Measurements from ENCODE around the gene ZNF366. TPM values are rescaled to one million over a fixed set of nuclear protein-coding genes. Genes with fewer than 3 reads are reported as not detected.
"Not testable (repeated sequence)": the region's sequence is repeated elsewhere in the genome, so short reads cannot be mapped to it uniquely, and the experiment has no call there.

ZNF366 gene
- total RNA-seq, 1 donor from 2014 or later: 0.82 TPM

- DNase-seq (ENCODE audit: low spot score in 2 of 2) (no peak), FAIRE-seq (no peak)
These were observed 91.4 kb downstream of the ZNF366 start for GRCh38 chr5:72415616-72416325.

- FAIRE-seq (no peak), DNase-seq (ENCODE audit: low spot score in 2 of 2) (no peak)
These were observed 94.7 kb downstream of the ZNF366 start for GRCh38 chr5:72412283-72413055.

- DNase-seq (ENCODE audit: low spot score in 2 of 2) (no peak), FAIRE-seq (no peak)
These were observed 96.4 kb downstream of the ZNF366 start for GRCh38 chr5:72410688-72411295.

GRCh38 chr5:72408603-72409002, 98.6 kb downstream of the ZNF366 start:
- no peak for DNase-seq (ENCODE audit: low spot score in 2 of 2)
- no peak for FAIRE-seq

- FAIRE-seq: no peak
- no peak for DNase-seq (ENCODE audit: low spot score in 2 of 2)
These were observed 99.1 kb downstream of the ZNF366 start for GRCh38 chr5:72408127-72408526.

DNA sequence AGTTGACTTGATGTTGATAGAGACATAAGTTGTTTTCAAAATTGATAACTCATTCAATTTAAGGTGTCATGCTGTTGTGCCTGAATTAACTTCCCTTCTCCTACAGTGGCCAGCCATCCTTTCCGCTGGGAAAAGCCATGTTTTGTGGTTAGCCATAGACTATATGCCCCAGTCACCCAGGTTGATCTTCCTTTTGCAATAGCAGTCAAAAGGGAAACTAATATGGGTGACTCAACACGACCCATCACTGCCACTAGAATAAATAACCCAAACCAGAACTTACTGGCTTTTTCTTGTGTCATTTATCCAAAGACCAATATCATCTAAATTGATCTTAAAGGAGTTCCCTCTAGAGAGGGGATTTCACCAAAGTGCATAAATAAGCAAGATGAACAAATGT, 99.7 kb downstream of the ZNF366 start:
- DNase-seq (ENCODE audit: low spot score in 2 of 2) (no peak), FAIRE-seq (no peak)

DNA sequence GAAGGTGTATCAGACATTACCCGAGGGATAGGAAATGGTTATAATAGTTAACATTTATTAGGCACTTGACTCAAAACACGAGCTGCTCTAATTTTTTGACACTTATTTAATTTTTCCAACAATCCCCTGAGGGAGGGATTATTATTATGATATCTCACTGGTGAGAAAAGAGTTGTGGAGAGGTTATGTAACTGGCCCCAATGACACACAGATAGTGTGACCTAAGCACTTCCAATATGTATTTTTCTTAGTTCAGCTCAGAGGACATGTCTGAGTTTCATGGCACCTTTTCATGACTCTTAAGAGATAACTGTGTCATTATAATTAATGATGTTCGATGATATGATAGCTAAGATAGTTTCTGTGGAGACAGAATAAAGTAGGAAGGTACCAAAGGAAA, 100.1 kb downstream of the ZNF366 start:
- DNase-seq (ENCODE audit: low spot score in 2 of 2) (no peak), FAIRE-seq (no peak)

DNA sequence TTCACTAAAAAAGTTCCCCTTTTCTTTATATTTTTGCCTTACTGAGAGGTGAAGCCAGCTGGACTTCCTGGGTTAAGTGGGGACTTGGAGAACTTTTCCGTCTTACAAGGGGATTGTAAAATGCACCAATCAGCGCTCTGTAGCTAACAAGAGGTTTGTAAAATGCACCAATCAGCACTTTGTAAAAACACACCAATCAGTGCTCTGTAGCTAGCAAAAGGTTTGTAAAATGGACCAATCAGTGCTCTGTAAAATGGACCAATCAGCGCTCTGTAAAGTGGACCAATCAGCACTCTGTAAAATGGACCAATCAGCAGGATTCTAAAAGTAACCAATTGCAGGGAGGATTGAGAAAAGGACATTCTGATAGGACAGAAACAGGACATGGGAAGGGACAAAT, 102.4 kb downstream of the ZNF366 start:
- FAIRE-seq; DNase-seq (ENCODE audit: low spot score in 2 of 2): not testable (repeated sequence)

GRCh38 chr5:72402959-72403628, 104.1 kb downstream of the ZNF366 start:
- no peak for FAIRE-seq
- no peak for DNase-seq (ENCODE audit: low spot score in 2 of 2)

DNA sequence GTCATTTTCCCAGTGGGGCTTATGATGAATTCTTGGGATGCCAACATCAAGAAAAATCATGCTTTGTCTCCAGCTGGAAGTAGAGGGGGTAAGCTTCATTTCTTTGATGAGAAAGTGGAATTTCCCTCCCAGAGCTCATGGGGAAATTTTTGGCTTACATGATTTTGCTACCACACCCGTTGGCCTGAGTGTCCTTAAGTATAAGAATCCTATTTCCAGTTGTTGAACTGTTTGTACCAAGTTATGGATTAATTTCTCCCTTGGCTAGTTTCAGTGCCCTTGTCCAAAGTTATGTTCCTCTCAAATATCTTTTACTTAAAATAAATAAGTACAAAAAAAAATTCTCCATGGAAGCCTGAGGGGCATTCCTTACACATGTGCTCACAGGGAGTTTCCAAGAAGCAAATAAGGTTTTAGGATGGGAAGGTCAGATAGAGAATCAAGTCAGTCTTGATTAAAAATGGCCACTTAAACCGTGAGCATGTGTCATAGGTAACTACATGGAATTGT, 104.8 kb downstream of the ZNF366 start:
- DNase-seq (ENCODE audit: low spot score in 2 of 2) (no peak), FAIRE-seq (no peak)

DNA sequence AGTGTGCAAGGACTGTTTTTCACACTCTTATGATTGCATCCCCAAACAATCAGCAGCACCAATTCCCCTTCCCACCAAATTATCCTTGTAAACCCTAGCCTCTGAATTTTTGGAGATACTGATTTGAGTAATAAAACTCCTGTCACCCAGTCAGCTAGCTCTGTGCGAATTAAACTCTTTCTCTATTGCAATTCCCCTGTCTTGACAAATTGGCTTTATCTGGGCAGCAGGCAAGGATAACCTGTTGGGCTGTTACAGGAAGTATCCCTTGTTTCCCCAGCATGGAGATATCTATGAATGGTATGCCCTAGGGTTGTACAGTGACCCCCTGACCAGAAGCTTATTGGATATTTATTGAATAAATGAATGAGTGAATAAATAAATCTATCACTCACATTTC, 106.3 kb downstream of the ZNF366 start:
- DNase-seq (ENCODE audit: low spot score in 2 of 2): no peak
- FAIRE-seq: no peak

DNA sequence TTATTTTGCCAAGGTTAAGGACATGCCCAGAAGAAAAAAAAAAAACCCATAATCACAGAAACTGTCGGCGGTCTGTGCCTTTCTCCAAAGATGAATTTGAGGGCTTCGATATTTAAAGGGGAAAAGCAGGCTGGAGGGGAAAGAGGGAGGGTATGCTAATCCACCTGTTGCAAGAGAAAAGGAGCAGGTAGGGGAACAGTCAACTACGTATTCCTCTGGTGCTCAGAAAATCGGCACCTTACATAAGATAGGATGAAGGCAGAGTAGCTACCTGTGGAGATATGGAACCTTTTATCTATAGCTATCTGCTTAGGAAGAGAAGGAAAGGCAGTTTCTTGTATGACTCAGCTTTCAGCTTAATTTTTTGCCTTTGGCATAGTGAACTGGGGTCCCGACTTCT, 109.4 kb downstream of the ZNF366 start:
- no peak for FAIRE-seq

DNA sequence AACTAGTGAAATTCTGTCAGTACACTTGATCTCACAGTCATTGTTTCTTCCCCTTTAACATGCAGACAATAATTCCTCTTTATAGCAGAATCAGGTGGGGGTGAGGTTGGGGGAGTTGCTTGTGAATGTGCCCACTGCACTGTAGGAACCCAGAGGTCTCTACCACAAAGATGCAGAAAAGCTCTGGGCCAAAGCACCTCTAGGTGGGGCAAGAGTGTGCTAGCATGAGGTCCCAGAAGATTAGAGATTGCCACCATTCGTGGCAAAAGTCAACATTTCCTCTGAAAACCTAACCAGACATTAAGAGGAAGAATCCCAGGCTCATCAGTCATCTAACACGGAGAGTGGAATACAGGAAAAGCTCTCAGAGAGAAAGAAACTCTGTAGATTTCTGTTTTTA, 112.5 kb downstream of the ZNF366 start:
- no peak for FAIRE-seq
- no peak for DNase-seq (ENCODE audit: low spot score in 2 of 2)

More for the DNA sequence above, 109.4 kb downstream of the ZNF366 start:
- DNase-seq (ENCODE audit: low spot score in 2 of 2): no peak

GRCh38 chr5:72393052-72393451, 114.2 kb downstream of the ZNF366 start:
- DNase-seq (ENCODE audit: low spot score in 2 of 2): no peak
- no peak for FAIRE-seq

Other genes with a start within 250 kb of the ZNF366 start
- 69.3 TPM for gene MRPS27, start 187.2 kb downstream of the ZNF366 start, total RNA-seq
- gene PTCD2, start 187.0 kb downstream of the ZNF366 start, total RNA-seq: 4.9 TPM

All from frontal cortex (tissue), 4 donors.